ENCODE measurements around the gene AMDHD1.
"Not testable (repeated sequence)": the region's sequence is repeated elsewhere in the genome, so short reads cannot be mapped to it uniquely, and the experiment has no call there.

The AMDHD1 gene

GRCh38 chr12:95966287-95966870 lies 23.2 kb downstream of the AMDHD1 start:
- no peak for DNase-seq (ENCODE audit: low read depth)

DNA sequence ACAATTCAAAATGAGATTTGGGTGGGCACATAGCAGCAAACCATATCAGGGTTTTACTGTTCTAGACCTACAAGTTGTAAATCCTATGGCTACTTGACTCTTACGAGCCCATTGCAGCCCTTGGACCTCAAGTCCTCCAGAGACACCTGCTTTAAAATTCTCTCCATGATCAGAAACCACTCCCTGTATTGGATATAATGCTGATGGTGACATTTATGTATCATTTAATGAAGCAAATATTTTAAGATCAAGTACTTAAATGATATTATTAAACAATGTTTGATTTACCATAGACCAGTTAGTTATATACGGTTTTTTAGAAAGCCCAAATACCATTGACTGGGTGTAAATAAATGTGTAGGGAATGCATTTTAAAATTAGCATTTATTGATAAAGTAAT lies 24.2 kb downstream of the AMDHD1 start:
- DNase-seq (ENCODE audit: low read depth): no peak

DNA sequence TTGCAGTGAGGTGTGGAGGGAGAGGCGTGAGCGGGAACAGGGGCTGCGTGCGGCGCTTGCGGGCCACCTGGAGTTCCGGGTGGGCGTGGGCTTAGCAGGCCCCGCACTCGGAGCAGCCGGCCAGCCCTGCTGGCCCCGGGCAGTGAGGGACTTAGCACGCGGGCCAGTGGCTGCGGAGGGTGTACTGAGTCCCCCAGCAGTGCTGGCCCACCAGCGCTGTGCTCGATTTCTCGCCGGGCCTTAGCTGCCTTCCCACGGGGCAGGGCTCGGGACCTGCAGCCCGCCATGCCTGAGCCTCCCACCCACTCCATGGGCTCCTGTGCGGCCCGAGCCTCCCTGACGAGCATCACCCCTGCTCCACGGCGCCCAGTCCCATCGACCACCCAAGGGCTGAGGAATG lies 26.0 kb downstream of the AMDHD1 start:
- DNase-seq (ENCODE audit: low read depth): not testable (repeated sequence)

DNA sequence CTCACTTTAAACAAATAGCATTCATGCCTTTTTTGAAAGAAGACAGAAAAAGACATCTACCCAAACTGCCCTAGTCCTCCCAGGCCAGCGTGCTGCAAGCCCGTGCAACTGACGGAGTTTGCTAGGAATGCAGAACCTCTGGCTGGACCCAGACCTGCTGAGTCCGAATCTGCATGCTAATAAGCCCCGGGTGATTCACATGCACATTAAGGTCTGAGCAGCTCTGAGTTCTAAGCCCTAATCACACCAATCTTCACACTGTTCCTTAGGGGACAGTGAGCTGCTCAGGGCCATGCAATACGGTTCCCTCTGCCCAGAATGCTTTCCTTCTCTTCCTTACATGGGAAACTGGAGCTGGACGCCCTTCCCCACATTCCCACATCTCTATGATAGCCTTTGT lies 27.8 kb downstream of the AMDHD1 start:
- DNase-seq (ENCODE audit: low read depth): no peak

GRCh38 chr12:95972832-95973456 lies 29.8 kb downstream of the AMDHD1 start:
- DNase-seq (ENCODE audit: low read depth): no peak

GRCh38 chr12:95974358-95974757 lies 31.2 kb downstream of the AMDHD1 start:
- no peak for DNase-seq (ENCODE audit: low read depth)

DNA sequence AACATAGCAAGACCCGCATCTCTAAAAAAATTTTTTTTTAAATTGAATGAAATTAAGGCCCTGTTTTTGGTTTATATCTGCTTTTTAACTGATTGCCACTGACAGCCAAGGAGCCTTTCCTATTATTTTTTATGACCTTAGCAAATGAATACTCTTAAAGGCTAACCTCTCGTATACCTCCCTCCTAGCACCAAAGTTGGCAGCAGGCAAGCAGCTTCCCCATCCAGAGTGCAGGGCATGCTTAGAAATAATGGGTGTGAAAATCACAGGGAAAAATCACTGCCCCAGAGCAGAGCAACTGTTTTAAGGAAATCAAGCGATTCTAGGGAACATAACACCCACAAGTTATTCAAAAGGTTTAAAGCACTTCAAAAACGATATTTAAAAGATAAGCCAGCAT lies 32.4 kb downstream of the AMDHD1 start:
- no peak for DNase-seq (ENCODE audit: low read depth)

DNA sequence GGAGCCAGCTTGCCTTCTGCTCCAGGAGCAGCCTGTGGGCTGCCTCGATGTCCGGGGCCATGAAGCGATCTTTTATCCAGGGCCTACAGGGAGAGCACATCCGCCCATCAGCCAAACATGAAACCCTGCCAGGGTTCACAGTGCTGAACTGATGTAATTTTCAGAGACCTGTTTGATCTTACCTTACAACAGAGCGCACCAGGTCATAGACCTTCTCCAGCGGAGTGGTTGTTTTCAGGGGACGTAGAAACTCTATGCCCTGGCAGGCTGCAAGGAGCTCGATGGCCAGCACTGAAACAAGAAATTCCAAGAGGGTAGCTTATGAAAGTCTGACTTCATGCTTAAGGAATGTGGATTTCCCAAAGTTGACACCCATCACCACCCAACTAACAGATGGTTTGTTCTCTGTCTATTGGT lies 33.3 kb downstream of the AMDHD1 start:
- peak; percentile 10 for DNase-seq (ENCODE audit: low read depth)

DNA sequence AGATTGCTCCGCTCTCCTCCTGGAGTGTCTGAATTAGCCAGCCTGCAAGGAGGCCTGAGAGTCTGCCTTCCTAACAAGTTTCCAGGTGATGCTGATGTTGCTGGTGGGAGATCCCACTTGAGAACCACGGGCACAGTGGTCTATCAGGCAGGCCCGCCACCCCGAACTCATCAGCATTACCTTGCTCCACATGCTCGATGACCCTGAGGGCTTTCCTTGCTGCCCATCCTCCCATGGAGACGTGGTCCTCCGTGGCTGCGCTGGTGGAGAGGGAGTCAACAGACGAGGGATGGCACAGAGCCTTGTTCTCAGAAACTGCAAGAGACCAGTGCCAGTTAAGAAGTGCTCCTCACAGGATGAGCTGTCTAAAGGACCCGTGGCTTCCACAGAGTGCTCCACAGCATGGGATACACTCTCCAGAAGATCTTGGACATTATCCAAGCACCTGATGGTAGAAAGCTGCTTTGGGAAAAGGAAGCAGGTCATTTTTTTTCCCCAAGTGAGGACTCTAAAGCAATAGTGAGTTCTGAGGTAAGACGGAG lies 34.7 kb downstream of the AMDHD1 start:
- no peak for DNase-seq (ENCODE audit: low read depth)

GRCh38 chr12:95978351-95978750 lies 35.2 kb downstream of the AMDHD1 start:
- no peak for DNase-seq (ENCODE audit: low read depth)

GRCh38 chr12:95978774-95979173 lies 35.6 kb downstream of the AMDHD1 start:
- DNase-seq (ENCODE audit: low read depth): no peak

- no peak for DNase-seq (ENCODE audit: low read depth)
Measured at GRCh38 chr12:95980437-95980836, 37.3 kb downstream of the AMDHD1 start.

GRCh38 chr12:95982602-95983001 lies 39.5 kb downstream of the AMDHD1 start:
- no peak for DNase-seq (ENCODE audit: low read depth)

DNA sequence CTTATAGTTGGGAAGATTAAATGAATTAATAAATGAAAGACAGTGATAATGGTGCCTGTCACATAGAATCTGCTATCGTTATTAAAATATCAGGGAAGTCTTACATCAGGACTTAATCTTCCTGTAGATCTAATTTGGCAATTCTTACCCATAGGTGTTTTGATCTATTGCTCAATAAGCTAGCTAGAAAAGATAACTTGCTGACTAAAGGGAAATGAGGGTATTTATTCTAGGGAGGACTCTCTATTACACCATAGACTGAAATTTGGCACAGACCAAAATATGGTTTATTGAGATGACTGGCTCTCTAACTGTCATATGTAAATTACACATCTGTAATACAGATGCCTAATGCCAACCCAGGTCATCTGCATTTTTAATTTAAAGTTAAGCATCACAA lies 41.6 kb downstream of the AMDHD1 start:
- no peak for DNase-seq (ENCODE audit: low read depth)

DNA sequence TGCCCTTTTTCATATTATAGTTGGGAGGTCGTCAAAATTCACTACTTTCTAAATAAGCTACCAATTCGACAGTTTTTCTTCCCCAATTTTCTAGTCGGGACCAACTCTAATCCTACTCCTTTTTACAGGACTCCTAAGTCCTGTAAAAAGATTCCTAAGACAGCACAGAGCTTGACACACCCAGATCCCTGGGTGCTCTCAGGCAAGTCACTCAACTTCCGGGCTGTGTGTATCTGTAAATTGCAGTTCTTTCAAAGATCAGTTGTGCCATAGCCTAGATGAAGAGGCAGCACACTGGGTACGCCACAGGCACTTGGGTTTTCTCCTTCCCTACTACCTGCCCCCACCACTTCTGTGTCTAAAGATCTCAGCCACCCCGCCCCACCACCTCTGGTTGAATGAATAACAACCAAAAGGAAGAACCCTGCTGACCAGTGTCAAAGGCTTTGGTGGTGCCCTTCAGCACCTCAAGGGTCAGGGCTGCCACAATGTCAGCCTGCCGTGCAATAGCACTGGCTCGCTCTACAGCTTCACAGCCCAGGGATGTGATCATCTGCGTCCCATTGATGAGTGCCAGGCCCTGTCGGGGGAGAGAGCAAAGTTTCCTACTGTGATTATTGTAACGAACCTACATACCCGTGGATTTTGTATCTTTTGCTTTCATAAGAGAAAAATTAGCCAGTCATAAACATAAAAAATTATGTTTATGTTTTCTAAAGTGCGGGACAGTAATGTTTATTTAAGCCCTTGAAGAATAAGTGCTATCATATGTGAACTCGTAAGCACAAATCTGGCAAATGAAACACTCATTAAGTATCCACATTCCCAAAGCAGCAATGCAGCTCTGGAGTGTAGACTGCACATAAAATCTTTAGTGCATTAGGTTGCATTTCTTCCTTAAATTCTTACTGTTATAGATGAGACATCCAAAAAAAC lies 43.8 kb downstream of the AMDHD1 start:
- DNase-seq (ENCODE audit: low read depth): peak; percentile 59

DNA sequence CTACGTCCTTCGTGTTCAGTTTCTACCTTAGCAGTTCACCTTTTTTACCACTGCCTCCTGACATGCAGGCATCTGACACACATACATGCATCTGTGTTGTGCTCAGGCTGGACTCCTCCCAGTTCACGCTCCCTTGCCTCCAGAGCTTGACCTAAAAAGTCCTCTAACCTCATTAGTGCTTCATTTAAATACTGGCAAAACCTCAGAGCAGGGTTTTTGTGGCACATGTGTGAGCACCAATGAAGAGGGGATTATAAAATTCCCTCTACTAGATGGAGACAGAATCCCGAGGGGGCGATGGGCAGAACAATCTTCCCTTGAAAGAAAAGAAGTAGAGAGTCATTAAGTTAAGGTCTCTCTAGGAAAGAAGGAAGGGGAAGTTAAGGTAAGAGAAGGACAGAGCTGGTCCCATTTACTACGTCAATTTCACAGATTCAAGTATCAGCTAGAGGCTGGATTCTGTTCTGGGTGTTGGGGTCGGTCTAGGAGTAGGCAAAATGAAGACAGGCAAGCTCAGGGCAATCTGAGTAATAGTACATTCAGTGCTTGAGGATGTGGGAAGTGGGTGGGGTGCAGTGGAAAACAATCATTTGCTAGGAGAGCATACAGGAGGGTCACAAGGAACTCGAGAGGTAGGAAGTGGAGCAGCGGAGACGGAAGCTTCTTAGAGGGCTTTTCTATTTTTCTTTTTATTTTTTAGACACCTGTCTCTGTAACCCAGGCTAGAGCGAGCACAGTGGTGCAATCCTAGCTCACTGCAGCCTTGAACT lies 45.6 kb downstream of the AMDHD1 start:
- no peak for DNase-seq (ENCODE audit: low read depth)

- DNase-seq (ENCODE audit: low read depth): no peak
Measured at GRCh38 chr12:95989504-95990123, 46.5 kb downstream of the AMDHD1 start.

DNA sequence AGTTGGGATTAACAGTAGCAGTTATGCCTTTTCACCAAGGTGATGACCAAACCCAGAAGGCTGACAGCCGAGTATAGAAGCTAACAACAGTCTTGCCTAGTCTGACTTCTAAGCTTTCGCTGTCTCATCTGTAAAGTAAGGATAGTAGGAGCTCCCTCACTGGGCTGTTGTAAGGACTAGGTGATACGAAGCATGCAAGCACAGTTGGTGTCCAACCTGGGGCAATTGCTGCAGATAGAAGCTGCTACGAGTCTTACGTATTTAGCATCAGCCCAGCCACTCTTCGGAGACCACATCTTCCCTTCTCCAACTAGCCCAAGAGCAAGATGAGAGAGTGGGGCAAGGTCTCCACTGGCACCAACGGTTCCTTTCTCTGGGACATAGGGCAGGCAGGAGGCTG lies 47.0 kb downstream of the AMDHD1 start:
- DNase-seq (ENCODE audit: low read depth): no peak

- no peak for DNase-seq (ENCODE audit: low read depth)
Measured at GRCh38 chr12:95993907-95994306, 50.8 kb downstream of the AMDHD1 start.

GRCh38 chr12:95994476-95994875 lies 51.3 kb downstream of the AMDHD1 start:
- no peak for DNase-seq (ENCODE audit: low read depth)

- DNase-seq (ENCODE audit: low read depth): no peak
Measured at GRCh38 chr12:95995238-95996031, 52.3 kb downstream of the AMDHD1 start.
